ENCODE measurements around the gene NCAM2.

Gene NCAM2

DNA sequence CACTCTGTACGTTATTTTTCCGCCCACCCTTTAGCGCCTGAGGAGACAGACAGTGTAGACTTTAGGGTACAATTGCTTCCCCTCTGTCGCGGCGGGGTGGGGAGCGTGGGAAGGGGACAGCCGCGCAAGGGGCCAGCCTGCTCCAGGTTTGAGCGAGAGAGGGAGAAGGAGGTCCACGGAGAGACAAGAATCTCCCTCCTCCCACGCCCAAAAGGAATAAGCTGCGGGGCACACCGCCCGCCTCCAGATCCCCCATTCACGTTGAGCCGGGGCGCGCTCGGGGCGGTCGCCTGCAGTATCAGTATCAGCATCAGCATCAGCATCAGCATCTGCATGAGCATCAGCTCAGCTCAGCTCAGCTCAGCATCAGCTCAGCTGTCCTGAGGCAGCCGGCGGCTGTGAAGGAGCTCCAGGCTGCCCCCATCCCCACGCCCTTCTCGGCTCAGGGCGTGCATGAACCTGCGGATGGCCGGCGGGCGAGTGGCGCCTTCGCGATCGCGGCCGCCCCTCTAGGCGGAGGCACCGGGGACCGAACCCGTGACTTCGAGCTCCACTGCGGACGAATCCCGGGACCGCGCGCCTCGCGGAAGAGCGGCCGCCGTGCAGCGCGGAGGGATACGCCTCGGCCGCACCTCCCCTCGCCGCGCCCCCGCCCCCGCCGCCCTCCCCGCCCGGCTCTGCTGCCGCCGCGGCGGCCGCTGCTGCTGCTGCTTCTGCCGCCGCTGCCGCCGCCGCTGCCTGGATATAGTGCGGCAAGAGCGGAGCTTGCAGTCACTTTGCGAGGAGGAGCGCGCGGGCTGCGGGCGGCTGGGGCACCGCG is at the start of gene NCAM2:
NCAM2 (plus strand) TSS at position 774 of the 820 bp plus-strand sequence.
- no peak within 1 kb of the TSS for H3K4me3 ChIP-seq (ENCODE audit: low read depth, low read length)
- TF ChIP-seq, protein P1, sequence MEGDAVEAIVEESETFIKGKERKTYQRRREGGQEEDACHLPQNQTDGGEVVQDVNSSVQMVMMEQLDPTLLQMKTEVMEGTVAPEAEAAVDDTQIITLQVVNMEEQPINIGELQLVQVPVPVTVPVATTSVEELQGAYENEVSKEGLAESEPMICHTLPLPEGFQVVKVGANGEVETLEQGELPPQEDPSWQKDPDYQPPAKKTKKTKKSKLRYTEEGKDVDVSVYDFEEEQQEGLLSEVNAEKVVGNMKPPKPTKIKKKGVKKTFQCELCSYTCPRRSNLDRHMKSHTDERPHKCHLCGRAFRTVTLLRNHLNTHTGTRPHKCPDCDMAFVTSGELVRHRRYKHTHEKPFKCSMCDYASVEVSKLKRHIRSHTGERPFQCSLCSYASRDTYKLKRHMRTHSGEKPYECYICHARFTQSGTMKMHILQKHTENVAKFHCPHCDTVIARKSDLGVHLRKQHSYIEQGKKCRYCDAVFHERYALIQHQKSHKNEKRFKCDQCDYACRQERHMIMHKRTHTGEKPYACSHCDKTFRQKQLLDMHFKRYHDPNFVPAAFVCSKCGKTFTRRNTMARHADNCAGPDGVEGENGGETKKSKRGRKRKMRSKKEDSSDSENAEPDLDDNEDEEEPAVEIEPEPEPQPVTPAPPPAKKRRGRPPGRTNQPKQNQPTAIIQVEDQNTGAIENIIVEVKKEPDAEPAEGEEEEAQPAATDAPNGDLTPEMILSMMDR (IDR thresholded peaks at IDR 0.05; ENCODE audit: borderline replicate concordance, insufficient read depth, low read depth, low read length), result no peak

DNA sequence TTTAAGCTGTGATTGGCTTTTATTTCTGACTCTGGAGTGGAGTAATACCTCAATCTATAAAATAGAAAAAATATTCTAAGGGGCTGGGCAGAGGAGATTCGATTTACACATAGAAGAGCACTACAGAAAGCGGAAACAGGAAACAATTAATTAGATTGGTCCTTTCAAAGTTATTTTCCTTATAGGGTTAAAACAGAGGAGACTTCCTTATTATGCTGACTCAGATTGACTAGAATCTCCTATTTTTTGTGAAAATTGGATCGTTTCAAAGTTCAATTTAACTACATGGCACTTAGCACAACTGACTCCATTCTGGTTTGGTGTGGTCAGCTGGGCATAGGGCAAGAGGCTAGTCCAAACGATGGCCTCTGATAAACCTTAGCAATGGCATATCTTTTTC is 48.3 kb upstream of the NCAM2 start:
- TF ChIP-seq, protein P1 (IDR thresholded peaks at IDR 0.05; ENCODE audit: borderline replicate concordance, insufficient read depth, low read depth, low read length), result no peak
- no peak overlapping the region for H3K4me3 ChIP-seq (ENCODE audit: low read depth, low read length)

DNA sequence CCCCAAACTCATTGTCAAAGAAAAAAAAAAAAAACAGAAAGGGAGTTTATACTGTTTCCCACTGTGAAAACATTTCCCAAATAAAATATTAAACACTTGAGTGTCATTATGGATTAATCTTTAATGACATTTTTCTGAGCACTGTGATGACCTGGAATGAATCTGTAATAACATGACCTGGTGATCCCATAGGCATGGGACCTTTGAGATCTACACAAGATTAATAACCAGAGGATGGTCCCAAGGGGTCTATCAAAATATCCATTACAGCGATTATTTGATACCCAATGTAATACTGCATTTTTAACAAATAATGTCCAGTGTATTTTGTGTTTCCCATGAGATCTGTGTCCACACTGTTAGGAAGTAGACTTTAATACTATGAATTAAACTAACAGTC is 32.4 kb upstream of the NCAM2 start:
- no peak overlapping the region for H3K4me3 ChIP-seq (ENCODE audit: low read depth, low read length)
- TF ChIP-seq, protein P1 (IDR thresholded peaks at IDR 0.05; ENCODE audit: borderline replicate concordance, insufficient read depth, low read depth, low read length), result no peak

DNA sequence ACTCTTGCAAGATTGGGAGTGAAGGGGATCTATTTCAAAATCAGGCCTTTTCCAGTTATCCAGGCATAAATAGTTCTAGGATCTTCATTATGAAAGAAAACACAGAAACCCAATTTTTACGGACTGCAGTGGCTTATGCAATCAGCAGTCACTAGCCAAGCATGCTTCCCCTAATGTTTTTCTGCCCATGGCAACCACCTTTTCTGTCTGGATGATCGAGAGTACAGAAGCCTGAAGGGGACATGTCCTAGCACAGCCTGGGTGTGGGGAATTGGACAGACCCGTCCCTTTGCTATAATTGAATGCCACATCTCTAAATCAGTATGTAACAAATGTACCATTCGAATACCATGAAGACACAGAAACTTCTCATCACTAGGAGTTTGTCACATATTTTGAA is 29.8 kb upstream of the NCAM2 start:
- no peak overlapping the region for H3K4me3 ChIP-seq (ENCODE audit: low read depth, low read length)
- TF ChIP-seq, protein P1 (IDR thresholded peaks at IDR 0.05; ENCODE audit: borderline replicate concordance, insufficient read depth, low read depth, low read length), result no peak

DNA sequence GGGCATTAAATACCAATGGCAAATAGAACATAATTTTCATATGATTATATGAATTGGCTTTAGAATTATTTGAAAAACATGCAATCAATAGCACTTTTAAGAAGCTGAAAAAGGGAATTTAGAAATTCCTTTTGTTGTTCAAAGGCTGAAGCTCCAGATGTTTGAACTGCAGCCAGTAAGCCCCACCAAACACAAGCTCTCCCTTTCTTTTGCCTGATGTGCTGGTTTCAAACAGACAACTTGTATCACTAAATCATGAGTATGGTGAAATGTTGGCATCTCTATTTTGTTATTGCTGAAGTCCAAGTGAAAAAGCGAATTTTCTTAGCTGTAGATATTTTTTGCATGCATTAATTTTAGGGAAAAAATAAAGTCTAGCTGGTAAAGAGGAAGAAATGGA is 27.5 kb upstream of the NCAM2 start:
- H3K4me3 ChIP-seq (ENCODE audit: low read depth, low read length), result no peak overlapping the region
- TF ChIP-seq, protein P1 (IDR thresholded peaks at IDR 0.05; ENCODE audit: borderline replicate concordance, insufficient read depth, low read depth, low read length), result no peak

DNA sequence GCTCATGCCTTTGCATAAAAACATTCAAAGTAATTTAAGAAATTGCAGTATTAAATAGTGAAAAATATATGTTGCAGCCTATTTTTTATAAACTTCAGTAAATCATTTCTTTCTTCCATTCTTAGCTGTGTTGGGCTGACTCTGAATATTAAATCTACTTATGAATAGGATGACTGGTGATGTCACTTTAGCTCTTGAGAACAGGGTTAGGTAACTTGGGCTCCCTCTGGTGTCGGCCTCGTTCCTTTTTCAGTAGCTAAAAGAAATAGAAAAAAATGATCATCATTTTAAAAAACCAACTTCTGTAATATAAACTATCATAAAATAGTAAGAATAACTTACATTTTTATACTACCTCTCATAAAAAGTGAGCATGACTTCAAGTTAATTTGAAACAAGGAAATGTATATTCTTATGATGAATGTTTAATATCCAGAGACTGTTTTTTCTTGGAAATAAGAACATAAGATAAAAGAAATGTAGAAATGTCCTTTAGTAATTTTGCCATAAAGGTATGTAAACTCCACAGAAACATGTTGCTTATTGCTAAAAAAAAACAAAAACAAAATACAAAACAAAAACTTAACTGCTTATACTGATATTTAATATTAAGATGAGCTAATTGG is 26.8 kb upstream of the NCAM2 start:
- TF ChIP-seq, protein P1 (IDR thresholded peaks at IDR 0.05; ENCODE audit: borderline replicate concordance, insufficient read depth, low read depth, low read length), result no peak
- H3K4me3 ChIP-seq (ENCODE audit: low read depth, low read length), result no peak overlapping the region

DNA sequence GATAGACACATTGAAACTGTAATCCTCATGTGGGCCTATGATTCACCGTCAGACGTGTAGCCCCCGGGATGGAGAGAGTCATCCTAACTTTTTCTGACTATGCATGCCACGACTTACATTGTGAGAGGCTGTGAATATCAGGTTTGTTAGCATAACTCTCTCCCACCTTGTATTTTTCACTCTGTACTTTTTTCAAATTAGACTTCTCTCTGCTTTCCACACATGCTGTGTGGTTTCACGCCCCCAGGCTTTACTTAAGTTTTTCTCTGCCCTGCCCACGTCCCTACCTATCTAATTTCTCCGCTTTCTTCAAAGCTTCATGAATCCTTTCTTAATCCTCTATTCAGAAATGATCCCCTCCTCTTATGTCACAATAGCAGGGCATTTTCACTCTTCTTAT is 3.4 kb upstream of the NCAM2 start:
- TF ChIP-seq, protein P1 (IDR thresholded peaks at IDR 0.05; ENCODE audit: borderline replicate concordance, insufficient read depth, low read depth, low read length), result no peak

More for the DNA sequence above, 3.4 kb upstream of the NCAM2 start:
- no peak overlapping the region for H3K4me3 ChIP-seq (ENCODE audit: low read depth, low read length)
